Activated CD8-positive, alpha-beta memory T cell treated with anti-CD3 and anti-CD28 coated beads, Interleukin-2, amount 50 U/mL, for 24 hours (primary cell): ENCODE data around the gene LINC01488.

ENCODE experiments used
- DNase-seq: peaks from one replicate; pipeline ENCODE4 v3.0.0-alpha.2; 2020; ENCODE audit errors: extremely low read depth

Gene LINC01488

DNA sequence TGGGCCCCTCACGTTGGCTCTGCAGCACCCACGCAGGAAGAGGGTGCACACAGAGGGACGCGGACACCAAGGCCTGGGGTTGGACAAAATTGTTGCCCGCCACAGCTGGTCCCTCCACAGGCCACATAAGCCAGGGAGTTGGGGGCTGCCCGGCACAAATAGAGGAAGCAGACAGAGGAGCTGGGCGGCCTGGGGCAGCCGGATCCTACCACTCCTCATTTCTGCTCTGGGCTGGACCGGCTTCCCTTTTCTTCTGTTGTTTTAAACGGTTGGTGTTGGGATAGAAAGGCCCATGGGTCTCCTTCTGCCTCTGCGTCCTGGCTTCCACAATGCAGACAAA is 36.4 kb upstream of the LINC01488 start:
- no peak for DNase-seq

DNA sequence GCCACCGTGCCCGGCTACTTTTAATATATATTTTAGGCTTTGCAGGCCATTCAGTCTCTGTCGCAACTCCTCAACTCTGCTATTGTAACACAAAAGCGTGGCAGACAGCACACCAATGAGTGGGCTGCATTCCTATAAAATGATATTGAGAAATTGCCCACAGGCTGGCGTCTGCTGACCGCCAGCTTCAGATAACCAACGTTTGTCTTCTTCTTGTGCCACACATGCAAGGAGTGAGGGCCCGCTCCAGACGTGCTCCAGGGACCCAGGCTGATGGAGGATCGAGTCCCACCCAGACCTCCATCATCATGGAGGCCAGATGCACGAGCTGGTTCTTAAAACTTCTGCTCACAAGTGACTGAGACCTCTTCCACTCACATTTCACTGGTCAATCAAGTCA is 35.4 kb upstream of the LINC01488 start:
- no peak for DNase-seq

DNA sequence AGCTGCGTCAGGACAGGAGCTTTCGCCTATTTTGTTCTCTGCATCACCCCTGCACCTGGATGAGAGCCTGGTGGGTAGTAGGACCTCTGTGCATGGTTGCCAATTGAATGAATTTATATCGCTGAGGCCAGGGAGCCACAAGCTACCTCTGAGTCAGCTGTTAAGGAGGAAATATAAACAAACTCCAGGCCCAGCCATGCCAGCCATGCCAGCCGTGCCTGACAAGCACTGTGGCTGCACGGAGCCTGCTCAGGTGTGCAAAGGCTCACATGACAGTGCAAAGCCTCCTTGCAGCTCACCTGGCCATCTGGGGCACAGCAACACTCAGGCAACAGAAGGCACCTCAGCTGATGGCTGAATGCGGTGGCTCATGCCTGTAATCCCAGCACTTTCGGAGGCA is 33.7 kb upstream of the LINC01488 start:
- DNase-seq: no peak

DNA sequence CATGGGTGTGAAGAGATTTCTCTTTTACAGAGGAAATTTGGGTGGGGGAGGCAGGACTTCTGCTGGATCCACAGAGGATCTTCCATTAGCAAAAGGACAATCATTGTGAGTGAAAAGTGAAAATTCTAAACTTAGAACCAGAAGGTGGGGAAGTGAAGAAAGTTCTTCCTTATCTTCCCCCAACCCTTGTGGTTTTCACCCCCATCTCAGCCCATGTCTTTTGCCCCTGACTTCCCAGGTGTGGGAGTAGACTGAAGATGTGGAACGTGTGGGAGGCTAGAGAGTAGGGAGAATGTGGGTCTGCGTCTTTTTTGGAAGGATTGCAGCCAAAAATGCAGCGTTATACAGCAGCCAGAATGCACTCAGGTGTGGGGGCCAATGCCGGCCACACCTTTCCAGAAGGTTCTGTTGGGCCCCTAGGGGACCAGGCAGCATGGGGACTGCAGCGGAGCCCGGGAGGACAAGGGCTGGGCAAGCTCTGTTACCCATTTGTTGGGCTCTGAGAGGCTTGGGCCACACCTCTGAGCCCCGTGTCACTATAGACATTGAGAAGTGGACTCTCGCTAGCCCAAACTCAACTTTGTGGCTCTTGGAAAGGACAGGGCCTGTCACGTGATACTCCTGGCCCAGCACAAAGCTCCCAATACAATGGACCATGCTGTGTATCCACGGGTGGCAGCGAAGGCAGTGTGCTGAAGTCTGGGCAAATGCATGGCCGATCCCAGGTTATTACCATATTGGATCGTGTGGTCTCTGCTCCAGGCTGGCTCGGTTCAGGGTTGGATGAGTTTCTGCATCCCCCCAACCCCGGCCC is 32.8 kb upstream of the LINC01488 start:
- DNase-seq: no peak

DNA sequence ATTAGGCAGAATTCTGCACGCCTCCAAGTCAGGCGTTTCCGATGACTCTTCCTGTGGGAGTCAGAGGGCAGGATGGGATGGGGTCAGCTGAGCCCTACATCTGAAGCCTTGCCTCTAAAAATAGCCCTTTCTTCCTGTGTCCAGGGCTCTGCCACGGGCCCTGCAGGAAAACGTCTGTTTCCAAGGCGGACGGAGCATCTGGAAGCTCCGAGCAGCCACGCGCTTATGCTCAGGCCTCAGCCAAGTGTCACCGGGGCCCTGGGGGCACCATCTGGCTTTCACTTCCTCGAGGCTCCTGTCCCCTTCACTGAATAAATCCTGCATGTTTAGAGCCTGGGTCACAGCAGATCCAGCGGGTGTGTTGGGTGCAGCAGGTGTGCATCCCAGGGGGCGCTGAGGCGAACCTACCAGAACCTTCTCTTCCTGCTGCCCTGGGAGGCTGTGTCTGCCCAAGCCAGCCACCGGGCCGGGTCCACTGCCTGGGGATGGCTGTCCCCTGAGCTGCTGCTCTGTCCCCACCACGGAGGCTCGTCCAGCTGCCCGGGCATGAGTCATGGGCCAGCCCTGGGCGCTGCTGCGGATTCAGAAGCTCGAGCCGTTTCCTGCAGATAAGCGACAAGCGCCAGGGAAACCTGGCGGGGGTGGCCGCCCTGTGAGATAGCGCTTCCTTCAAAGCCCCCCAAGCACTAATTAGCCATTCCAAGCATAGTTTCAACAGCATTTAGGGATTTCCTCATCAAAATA is 32.0 kb upstream of the LINC01488 start:
- no peak for DNase-seq

DNA sequence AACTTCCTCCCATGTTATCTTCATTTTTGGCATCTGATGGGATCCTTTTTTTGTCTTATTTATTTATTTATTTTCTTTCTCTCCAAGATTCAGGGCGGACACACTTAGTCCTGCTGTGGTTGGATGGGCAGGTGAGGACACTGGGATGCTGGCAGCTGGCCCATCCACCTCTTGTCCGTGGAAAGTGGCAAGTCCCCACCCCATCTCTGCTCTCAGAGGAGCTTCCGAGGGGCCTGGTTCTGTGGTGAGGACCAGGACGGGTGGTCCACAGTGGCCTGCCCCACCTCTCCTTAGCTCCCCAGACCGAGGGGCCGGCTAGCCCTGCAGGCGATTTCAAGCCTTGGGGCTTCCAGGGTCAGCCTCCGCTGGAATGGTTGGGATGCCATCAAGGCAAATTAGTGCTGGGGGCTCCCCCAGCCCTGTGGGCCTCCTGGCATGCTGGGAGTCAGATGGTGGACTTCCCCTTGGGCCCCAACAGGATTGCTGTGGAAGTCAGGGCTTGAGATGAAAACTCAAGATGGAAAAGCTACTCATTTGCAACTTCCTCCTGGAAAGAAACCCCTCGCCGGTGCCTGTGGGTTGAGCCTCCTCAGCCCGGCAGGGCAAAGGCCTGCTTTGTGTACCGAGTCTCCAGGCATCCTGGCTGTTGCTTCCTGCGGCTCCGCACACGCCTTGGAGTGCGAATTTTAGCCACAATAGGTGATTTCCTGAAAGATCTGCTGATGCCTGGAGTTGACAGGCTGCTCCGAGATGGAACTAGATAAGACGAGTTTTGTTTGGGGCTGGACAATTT is 31.2 kb upstream of the LINC01488 start:
- DNase-seq: no peak

DNA sequence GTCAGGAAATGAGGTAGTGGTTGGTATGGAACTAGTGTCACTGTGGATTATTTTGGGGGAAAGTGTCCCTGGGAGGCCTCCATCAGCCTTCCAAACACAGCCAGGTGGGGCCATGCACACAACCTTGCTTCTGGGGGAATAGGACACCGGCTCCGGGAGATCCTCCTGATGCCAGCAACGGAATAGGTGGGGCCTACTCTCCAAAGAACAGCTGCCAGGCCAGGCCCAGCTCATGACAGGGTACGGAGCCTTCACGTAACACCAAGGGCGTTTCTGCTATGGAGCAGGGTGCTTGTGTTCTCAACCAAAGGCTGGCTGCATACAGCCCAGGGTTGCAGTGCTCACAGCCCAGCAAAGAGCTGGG is 30.6 kb upstream of the LINC01488 start:
- no peak for DNase-seq

DNA sequence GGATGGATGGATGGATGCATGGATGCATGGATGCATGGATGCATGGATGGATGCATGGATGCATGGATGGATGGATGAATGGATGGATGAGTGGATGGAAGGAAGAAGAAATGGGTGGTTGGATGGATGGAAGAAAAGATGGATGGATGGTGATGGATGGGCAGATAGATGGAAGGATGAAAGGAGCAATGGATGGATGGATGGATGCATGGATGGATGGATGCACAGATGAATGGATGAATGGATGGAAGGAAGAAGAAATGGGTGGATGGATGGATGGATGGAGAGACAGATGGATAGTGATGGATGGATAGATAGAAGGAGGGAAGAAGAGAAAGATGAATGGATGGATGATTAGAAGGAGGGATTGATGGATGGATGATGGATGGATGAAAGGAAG is 30.2 kb upstream of the LINC01488 start:
- no peak for DNase-seq

DNA sequence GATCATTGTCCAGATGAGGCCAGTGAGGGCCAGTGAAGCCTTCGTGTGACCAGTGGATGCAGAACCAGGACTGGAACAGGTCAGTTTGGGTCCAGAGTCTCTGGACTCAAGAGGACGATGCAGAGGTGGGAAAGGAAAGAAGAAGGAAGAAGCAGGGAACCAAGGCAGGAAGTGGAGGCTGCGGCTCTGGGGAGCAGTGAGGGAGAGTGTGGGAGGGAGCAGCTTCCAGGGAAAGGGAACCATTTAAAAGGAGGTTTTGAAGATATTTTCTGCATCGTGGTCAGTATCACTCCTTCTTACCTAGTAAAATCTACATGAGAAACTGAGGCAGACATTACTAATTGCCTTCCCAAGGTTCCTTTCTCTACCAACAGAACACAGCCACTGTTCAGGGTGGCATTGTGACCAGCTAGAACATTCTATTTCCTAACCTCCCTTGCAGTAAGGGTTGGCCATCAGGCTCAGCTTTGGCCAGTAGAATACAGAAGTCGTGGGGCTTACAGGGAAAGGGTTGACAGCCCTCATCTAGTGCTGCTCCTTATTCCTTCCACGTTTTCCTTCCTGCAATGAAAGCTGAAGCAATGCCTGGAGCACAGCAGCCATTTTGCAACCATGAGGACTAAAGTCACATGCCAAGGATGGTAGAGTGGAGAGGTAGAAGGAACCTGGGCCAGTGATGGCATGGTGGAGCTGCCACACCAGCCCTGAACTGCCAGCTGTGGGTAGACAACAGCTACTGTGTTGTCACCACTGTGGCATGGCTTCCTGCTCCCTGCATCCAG is 29.1 kb upstream of the LINC01488 start:
- no peak for DNase-seq

DNA sequence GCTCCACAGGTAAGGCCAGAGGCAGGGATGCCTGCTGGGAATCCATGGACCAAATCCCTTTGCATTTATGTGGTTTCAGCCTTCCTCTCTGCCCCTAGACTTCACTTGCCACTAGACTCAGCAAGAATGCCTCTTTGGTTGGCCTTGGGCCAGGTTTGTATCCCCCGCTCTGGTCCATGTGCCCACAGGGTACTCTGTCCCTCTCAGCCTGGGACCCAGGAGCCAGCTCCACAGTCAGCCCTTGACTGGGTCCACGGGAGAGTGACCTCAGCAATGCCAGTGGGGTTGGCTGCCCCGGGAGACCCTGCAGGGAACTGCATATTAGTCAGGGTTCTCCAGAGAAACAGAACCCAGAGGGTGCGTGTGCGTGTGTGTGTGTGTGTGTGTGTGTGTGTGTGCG is 28.3 kb upstream of the LINC01488 start:
- no peak for DNase-seq

DNA sequence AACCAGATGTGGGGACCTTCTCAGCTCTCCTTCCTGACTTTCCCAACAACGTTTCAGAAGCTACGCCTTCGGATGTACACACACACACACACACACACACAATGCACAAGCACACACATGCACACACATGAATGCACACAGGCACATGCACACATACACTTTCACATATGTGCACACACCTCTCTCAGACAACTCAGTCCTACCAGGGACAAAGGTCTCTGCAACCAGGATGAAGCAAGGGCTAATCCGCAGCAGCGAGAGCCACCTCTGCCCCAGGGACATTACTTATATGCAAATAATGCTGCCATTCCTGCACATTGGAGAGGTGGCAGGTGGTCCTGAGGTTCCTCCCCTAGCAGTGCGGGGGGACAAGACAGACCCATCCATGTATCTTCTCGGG is 27.4 kb upstream of the LINC01488 start:
- no peak for DNase-seq

DNA sequence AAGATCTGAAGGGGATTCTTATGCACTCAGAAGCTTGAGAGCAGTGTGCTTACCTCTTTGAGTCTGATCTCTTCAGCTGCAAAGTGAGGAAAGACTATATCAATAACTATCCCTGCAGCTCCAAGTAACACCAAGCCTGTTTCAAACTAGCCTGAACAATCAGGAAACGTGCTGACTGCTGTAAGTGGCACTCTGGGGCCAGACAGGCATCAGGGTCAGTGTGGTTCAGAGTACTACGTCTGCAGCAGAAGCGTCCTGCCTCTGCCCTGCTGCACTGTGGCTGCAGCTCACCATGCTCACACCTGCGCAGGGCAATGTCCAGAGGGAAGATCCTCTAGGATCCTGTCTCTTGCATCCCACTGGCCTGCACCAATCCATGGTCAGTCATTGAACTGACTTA is 25.5 kb upstream of the LINC01488 start:
- no peak for DNase-seq

DNA sequence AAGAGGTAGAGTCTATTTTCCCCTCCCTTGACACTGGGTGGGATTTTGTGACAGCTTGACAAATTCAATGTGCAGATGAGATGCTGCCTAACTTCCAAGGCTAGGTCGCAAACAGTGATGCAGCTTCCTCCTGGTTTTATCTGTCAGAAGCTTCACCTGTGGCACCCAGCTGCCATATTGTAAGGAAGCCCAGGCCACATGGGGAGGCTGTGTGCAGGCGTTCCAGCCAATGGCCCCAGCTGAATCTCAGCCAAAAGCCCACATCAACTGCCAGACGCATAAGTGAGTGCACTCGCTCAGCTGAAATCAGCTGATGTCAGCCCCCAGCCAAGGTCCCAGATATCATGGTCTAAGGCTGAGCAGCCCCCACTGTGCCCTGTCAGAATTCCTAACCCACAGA is 24.8 kb upstream of the LINC01488 start:
- DNase-seq: no peak

DNA sequence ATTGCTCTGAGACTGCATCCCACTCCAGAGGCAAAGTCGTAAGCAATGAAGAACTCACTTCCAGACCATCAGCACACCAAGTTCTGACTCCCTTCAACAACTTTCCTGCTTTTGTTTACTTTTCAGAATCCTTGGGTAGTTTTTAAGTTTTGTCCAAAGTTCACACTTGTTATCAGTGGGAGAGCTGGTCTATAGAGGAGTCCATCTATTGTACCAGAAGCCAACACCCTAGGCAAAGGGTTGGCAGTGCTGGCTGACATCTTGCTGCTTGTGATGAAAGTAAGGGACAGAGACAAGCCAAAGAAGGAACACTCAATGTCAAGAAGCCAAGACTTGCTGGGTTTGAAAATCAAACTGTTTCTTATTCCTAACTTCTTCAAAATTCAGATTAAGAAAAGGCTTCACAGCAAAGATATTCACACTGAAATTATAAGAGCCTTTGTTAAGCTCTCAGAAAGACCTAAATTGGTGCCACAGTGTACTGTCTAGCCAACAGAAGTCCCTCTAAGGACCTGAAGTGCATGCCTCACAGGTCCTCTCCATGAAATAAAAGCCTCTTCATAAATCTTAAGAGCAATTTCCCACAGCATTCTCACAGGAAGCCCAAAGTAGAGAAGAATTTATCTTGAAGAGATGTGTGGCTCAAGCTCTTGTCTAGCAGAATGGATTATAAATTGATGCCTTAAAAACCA is 21.5 kb upstream of the LINC01488 start:
- no peak for DNase-seq

DNA sequence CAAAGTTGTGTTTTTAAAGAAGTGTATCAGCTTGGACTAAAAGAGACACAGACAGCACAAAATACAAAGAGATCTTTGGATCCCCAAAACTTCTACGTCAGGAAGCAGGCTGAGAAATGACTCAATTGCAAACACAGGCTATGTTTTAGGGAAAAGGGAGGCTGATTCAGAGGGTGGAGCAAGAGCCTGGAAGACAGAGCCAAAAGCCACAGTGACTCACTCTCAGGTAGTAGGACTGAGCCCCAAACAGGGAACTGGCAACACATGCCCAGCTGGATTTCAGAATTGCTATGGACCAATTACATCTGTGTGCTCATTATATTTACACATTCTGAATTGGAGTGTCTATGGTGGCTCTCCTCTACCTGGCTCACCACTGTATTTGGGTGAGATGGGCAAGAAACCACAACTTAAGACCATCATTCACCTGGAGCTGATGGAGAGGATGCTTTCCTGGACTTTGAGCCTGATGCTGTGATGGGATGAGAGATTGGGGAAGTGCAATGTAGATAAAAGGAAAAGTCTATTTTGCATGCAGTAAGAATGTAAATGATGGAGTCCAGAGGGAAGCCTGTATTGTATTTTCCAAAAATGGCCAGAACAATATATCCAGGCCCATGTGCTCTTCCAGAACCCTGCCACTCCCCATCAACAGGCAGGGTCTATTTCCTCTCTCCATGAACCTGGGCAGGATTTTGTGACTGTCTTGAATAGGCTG is 20.8 kb upstream of the LINC01488 start:
- DNase-seq: no peak

DNA sequence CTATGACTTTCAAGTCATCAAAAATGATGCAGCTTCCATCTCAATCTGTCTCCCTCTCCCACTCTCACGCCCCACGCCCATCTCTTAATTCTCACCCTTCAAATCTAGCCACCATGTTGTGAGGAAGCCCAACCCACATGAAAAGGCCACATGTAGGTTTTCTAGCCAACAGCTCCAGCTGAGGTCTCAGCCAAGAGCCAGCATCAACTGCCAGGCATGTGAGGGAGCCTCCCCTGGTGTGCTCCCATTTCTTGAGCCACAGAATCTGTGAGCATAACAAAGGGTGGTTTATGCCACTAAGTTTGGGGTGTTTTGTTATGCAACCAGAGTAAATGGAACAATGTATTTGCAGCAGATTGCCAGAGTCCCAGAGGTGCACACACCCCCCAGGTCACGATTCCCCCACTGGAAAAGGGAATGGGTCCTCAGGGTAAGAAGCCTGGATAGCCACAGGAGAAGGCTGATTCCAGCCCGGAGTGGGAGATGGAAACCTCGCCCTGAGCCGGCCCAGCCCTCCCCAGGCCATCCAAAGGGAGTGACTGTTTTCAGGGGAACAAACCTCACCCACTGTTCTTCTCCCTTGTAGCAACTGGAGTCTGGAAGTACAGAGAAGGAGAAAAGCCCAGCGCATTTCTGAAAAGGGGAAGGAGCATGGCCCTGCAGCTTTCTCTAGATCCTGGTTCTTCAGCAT is 20.0 kb upstream of the LINC01488 start:
- no peak for DNase-seq

DNA sequence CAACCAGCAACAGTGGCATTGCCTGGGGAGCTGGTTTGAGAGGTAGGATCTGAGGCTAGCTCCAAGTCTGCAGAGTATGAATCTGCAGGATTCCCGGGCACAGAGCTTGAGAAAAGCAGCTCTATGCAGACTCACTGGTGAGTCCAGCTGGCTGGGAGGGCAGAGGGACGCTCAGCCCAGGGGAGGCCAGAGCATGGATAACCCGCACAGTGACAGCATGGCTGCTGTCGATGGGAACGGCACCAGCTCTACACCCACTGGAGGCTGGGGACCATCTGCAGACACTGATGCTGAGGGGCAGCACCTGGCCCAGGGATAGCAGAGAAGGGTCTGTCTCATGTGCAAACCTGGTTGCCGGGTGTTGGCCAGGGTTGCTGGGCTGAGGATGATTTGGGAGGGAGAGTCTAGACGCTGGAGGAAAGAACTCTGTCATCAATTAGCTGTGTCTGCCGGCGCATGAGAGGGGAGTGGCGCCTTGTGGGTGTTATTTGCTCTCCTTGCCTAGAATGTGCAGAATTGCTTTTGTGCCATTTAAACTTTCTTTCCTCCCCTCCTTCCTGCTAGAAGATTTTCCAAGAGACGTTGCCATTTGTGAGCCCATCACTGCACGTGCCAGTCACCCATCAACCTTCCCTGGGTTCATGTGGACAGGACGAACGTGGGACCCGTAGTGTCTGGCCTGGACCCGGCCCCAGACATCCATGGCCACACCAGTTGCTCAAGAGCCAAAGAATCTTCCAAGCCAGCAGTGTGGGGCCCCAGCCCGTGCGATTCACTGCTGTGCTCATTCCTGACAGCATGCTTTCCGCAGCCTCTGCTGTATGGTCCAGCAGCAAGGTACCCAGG is 19.1 kb upstream of the LINC01488 start:
- DNase-seq: no peak

DNA sequence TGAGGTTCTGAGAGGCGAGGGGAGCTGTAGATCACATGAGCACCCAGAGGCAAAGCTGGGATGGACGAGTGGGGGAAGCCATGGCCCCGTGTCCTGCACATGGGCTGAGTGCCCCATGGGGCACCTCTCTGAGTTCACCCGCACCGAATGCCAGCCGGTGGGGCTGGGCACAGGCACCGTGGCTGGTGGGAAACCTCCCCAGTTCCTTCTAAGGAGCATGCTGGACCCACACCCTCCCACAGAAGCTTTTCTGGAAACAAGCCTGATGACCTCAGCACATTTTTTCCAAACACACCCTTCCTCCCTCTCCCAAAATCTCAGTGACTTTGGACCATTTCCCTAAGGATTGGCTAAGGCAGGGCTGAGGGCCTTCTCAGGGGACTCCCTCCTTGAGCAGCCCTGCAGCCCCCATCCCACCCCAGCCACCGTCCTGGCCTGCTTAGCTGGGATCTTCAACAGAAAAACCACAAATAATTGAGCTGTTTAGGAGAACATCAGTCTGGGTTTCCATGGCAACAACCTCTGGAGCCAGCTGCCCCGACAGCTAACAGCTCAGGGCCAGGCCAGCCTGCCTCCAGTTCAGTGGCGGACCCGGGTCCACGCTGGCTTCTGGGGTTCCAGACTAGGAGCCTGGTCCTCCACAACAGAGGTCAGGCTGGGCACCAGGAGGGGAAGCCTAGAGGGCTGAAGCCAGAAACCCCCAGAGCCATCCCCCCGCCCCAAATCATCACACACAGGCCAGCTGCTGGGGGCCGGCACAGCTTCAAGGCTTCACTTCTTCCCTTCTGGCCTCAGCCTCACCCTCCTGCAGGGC is 18.1 kb upstream of the LINC01488 start:
- DNase-seq: no peak
